ENCODE data around the gene ADGRB2.

Gene ADGRB2

DNA sequence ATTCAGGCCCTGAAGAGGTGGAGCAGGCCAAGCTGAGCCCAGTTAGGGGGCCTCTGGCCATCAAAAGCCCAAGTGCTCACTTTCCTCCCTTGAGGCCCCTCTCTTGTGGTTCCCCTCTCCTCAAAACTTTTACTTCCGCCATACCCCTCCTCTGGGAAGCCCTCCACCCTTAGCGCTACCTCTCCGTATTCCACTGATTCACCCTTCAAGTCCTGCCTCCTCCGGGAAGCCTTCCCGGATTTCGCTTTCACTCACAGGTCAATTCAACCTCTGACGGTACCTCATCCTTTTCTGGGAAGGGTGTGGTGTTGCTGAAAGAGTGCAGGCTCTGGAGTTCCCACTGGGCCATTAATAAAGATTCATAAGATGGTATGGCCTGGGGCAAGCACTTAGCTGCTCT lies 32.6 kb upstream of the ADGRB2 start:
- Histone ChIP-seq H2AFZ (ENCODE audit: low read depth, low read length) (no peak overlapping the region), H3K9me3 (ENCODE audit: insufficient read depth, low read length) (no peaks in the 10 kb centered on the region), H3K9ac (ENCODE audit: low read length) (no peak overlapping the region), H3K27me3 (ENCODE audit: low read depth, low read length) (peaks cover 5% of the 10 kb centered on the region; the same call in 1 of the 2 replicates), H4K20me1 (ENCODE audit: insufficient read depth, low read length) (no peaks in the 10 kb centered on the region), H3K27ac (ENCODE audit: low read length) (no peak overlapping the region), H3K4me1 (ENCODE audit: low read length) (peaks cover 12% of the 10 kb centered on the region), H3K36me3 (replicated peaks; ENCODE audit: low read depth, low read length) (no peaks in the 10 kb centered on the region), H3K4me3 (ENCODE audit: low read length) (no peak overlapping the region), H3K4me2 (ENCODE audit: low read length) (no peak overlapping the region), H3K79me2 (ENCODE audit: low read length) (no peaks in the 10 kb centered on the region)
- TF ChIP-seq, protein P1, sequence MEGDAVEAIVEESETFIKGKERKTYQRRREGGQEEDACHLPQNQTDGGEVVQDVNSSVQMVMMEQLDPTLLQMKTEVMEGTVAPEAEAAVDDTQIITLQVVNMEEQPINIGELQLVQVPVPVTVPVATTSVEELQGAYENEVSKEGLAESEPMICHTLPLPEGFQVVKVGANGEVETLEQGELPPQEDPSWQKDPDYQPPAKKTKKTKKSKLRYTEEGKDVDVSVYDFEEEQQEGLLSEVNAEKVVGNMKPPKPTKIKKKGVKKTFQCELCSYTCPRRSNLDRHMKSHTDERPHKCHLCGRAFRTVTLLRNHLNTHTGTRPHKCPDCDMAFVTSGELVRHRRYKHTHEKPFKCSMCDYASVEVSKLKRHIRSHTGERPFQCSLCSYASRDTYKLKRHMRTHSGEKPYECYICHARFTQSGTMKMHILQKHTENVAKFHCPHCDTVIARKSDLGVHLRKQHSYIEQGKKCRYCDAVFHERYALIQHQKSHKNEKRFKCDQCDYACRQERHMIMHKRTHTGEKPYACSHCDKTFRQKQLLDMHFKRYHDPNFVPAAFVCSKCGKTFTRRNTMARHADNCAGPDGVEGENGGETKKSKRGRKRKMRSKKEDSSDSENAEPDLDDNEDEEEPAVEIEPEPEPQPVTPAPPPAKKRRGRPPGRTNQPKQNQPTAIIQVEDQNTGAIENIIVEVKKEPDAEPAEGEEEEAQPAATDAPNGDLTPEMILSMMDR (IDR thresholded peaks at IDR 0.05; ENCODE audit: low read depth, low read length): no peak
- TF ChIP-seq EZH2phosphoT487 (IDR thresholded peaks at IDR 0.05; ENCODE audit: low read depth): no peak

- Histone ChIP-seq H3K79me2 (ENCODE audit: low read length) (no peaks in the 10 kb centered on the region), H2AFZ (ENCODE audit: low read depth, low read length) (no peak overlapping the region), H3K9ac (ENCODE audit: low read length) (no peak overlapping the region), H3K9me3 (ENCODE audit: insufficient read depth, low read length) (no peaks in the 10 kb centered on the region), H4K20me1 (ENCODE audit: insufficient read depth, low read length) (no peaks in the 10 kb centered on the region), H3K36me3 (replicated peaks; ENCODE audit: low read depth, low read length) (no peaks in the 10 kb centered on the region), H3K4me3 (ENCODE audit: low read length) (no peak overlapping the region), H3K27ac (ENCODE audit: low read length) (no peak overlapping the region), H3K27me3 (ENCODE audit: low read depth, low read length) (peaks cover 5% of the 10 kb centered on the region; the same call in 1 of the 2 replicates), H3K4me1 (ENCODE audit: low read length) (peaks cover 6% of the 10 kb centered on the region), H3K4me2 (ENCODE audit: low read length) (no peak overlapping the region)
- TF ChIP-seq, protein P1 (IDR thresholded peaks at IDR 0.05; ENCODE audit: low read depth, low read length): no peak
- no peak for TF ChIP-seq EZH2phosphoT487 (IDR thresholded peaks at IDR 0.05; ENCODE audit: low read depth)
Observed at GRCh38 chr1:31795801-31796621, 31.9 kb upstream of the ADGRB2 start.

- no peak overlapping the region for H3K4me2 ChIP-seq (ENCODE audit: low read length)
Observed at GRCh38 chr1:31795096-31795675, 31.0 kb upstream of the ADGRB2 start.

More at GRCh38 chr1:31795096-31795675, 31.0 kb upstream of the ADGRB2 start:
- Histone ChIP-seq H3K27ac (ENCODE audit: low read length) (no peak overlapping the region), H3K4me1 (ENCODE audit: low read length) (peaks cover 4% of the 10 kb centered on the region; the same call in 1 of the 2 replicates), H3K9me3 (ENCODE audit: insufficient read depth, low read length) (no peaks in the 10 kb centered on the region), H3K36me3 (replicated peaks; ENCODE audit: low read depth, low read length) (no peaks in the 10 kb centered on the region), H3K9ac (ENCODE audit: low read length) (no peak overlapping the region), H3K4me3 (ENCODE audit: low read length) (no peak overlapping the region), H2AFZ (ENCODE audit: low read depth, low read length) (no peak overlapping the region), H3K79me2 (ENCODE audit: low read length) (no peaks in the 10 kb centered on the region), H3K27me3 (ENCODE audit: low read depth, low read length) (peaks cover 5% of the 10 kb centered on the region; the same call in 1 of the 2 replicates), H4K20me1 (ENCODE audit: insufficient read depth, low read length) (no peaks in the 10 kb centered on the region)
- TF ChIP-seq, protein P1 (IDR thresholded peaks at IDR 0.05; ENCODE audit: low read depth, low read length): no peak
- no peak for TF ChIP-seq EZH2phosphoT487 (IDR thresholded peaks at IDR 0.05; ENCODE audit: low read depth)

Data from OCI-LY3 (cell line).